ENCODE results near the gene SFXN3. TPM values are rescaled to one million over a fixed set of nuclear protein-coding genes. Genes with fewer than 3 reads are reported as not detected.

Gene SFXN3
- total and polyA plus RNA-seq, 2 of the 8 experiments (the other 6 are each of a cell fraction or from before 2014, with no cell fraction given), result 2.6 to 2.8 TPM

DNA sequence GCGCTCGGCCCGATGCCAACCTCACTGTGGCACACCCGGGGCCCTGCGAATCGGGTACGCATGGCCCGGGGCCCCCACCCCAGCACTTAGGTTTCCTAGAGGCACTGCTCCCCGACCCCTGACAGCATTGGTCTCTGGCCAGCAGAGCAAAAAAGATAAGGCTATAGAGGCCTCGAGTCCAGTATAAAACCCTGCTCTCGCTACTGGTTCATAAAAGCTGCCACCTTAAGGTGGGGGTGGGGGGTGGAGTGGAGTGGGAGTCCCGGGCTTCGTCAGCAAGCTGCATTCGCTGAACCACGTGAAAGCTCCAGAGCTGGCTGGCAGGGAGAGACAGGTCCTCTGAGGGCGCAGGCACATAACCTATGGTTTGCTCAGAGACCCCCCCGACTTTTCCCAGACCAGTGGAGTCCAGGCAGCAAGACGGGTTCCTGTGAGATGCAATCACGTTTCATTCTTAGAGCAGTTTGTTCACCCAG lies 32.1 kb downstream of the SFXN3 start:
- 14% methylated on average over 12 of the region's 19 CpGs; no CpG with 5 or more reads in 1 of the 2 experiments for WGBS, 2 experiments (ENCODE audit: extremely low coverage in 1 of 2, insufficient coverage in 1 of 2, insufficient read length in 1 of 2, insufficient replicate concordance in 2 of 2, low coverage in 1 of 2, low lambda C conversion rate in 2 of 2, missing lambda C conversion rate in 1 of 2)
- Histone ChIP-seq H3K4me2 (ENCODE audit: insufficient read depth in 1 of 2, low read depth in 2 of 2, low read length in 2 of 2) (peak overlapping the region; percentile 67 to 93), H3K27ac (ENCODE audit: low read depth, low read length) (no peak overlapping the region), H2BK120ac (replicated peaks; ENCODE audit: low read depth, low read length) (no peak overlapping the region), H4K8ac (ENCODE audit: extremely low read depth, insufficient read depth, low read length) (no peak overlapping the region), H2AK5ac (ENCODE audit: low read depth, low read length) (no peak overlapping the region), H3K4ac (replicated peaks; ENCODE audit: insufficient read length, low read depth, low read length) (no peak overlapping the region), H2BK5ac (ENCODE audit: low read depth, low read length) (no peak overlapping the region), H4K20me1 (replicated peaks in 1 of 2; ENCODE audit: control insufficient read depth in 1 of 2, insufficient read depth in 2 of 2, low read length in 2 of 2) (peaks cover 5 to 23% of the 10 kb centered on the region in 2 experiments), H2BK15ac (ENCODE audit: low read length) (no peak overlapping the region), H3K23ac (ENCODE audit: insufficient read length) (no peak overlapping the region), H3K79me1 (ENCODE audit: low read depth, low read length) (no peaks in the 10 kb centered on the region), H3K18ac (ENCODE audit: extremely low read depth, low read length) (0 out of 2 replicates have a peak overlapping the region, but pooled peaks have one; percentile 38), H4K5ac (ENCODE audit: insufficient read length, low read depth, low read length) (no peak overlapping the region), H3K9ac (replicated peaks in 1 of 4; ENCODE audit: extremely low read depth in 1 of 4, low read depth in 3 of 4, low read length in 3 of 4) (no peak overlapping the region), H4K91ac (replicated peaks; ENCODE audit: insufficient read length, low read length) (no peak overlapping the region), H3K14ac (ENCODE audit: insufficient read length) (no peak overlapping the region), H2AFZ (ENCODE audit: low read length) (no peak overlapping the region), H2BK12ac (ENCODE audit: low read depth, low read length) (peak overlapping the region; percentile 85; the same call in 1 of the 2 replicates), H3K4me3 (ENCODE audit: extremely low read depth in 1 of 4, insufficient read depth in 2 of 4, low read depth in 3 of 4, low read length in 4 of 4) (peak overlapping the region in 3 of 4 experiments; percentile 5 to 94 (median 7); a peak in 4 of 8 replicates), H2BK20ac (ENCODE audit: low read length) (no peak overlapping the region), H3K27me3 (replicated peaks in 1 of 4; ENCODE audit: control insufficient read depth in 3 of 4, extremely low read depth in 1 of 4, insufficient read depth in 3 of 4, low read length in 3 of 4) (peaks cover 53 to 67% (median 61%) of the 10 kb centered on the region in 4 experiments), H3K9me3 (ENCODE audit: insufficient read depth in 2 of 2, low read depth in 1 of 2, low read length in 1 of 2) (no peaks in the 10 kb centered on the region), H3K4me1 (replicated peaks in 1 of 4; ENCODE audit: control insufficient read depth in 3 of 4, insufficient read depth in 4 of 4, low read length in 3 of 4) (peaks cover 4 to 41% (median 23%) of the 10 kb centered on the region in 4 experiments), H3K36me3 (ENCODE audit: control insufficient read depth in 2 of 4, insufficient read depth in 4 of 4, low read length in 3 of 4) (no peaks in the 10 kb centered on the region; a peak in 1 of 8 replicates), H3K56ac (replicated peaks; ENCODE audit: insufficient read length, low read depth, low read length) (no peak overlapping the region), H3K23me2 (ENCODE audit: low read depth, low read length) (peaks cover 29% of the 10 kb centered on the region; the same call in 1 of the 2 replicates), H3K79me2 (ENCODE audit: control insufficient read depth in 1 of 2, insufficient read depth in 2 of 2, low read length in 2 of 2) (peaks cover 0 to 3% of the 10 kb centered on the region in 2 experiments; a peak in 1 of 4 replicates)
- TF ChIP-seq EZH2 (IDR thresholded peaks at IDR 0.05; ENCODE audit: low read depth, low read length, severe bottlenecking), result peak; percentile 43
- TF ChIP-seq JUN (IDR thresholded peaks at IDR 0.05; ENCODE audit: low read depth, low read length), result no peak
- peak; percentile 46 for TF ChIP-seq RNF2 (IDR thresholded peaks at IDR 0.05; ENCODE audit: borderline replicate concordance, low read depth, low read length, missing control alignments, poor library complexity, severe bottlenecking)
- TF ChIP-seq EGR1 (IDR thresholded peaks at IDR 0.05; ENCODE audit: borderline replicate concordance, low read depth, low read length), result no peak
- TF ChIP-seq SUZ12 (IDR thresholded peaks at IDR 0.05; ENCODE audit: low read length), result peak; percentile 78
- TF ChIP-seq, protein P1, sequence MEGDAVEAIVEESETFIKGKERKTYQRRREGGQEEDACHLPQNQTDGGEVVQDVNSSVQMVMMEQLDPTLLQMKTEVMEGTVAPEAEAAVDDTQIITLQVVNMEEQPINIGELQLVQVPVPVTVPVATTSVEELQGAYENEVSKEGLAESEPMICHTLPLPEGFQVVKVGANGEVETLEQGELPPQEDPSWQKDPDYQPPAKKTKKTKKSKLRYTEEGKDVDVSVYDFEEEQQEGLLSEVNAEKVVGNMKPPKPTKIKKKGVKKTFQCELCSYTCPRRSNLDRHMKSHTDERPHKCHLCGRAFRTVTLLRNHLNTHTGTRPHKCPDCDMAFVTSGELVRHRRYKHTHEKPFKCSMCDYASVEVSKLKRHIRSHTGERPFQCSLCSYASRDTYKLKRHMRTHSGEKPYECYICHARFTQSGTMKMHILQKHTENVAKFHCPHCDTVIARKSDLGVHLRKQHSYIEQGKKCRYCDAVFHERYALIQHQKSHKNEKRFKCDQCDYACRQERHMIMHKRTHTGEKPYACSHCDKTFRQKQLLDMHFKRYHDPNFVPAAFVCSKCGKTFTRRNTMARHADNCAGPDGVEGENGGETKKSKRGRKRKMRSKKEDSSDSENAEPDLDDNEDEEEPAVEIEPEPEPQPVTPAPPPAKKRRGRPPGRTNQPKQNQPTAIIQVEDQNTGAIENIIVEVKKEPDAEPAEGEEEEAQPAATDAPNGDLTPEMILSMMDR (IDR thresholded peaks at IDR 0.05; ENCODE audit: control extremely low read depth in 1 of 3, insufficient read depth in 1 of 3, low read depth in 1 of 3, low read length in 3 of 3), result no peak
- peak; percentile 13; the same call in 1 of the 2 replicates for TF ChIP-seq MAX (IDR thresholded peaks at IDR 0.05)
- no peak for TF ChIP-seq TAF1 (IDR thresholded peaks at IDR 0.05; ENCODE audit: low read depth, low read length)
- DNase-seq (ENCODE audit: low read depth in 1 of 2, low spot score in 2 of 2) (no peak), FAIRE-seq (no peak)
- ChIA-PET CTCF (ENCODE audit: partially characterized antibody) (interaction anchor here (0.8 to 59.5 kb wide), 11 partner anchors 11 to 557 kb away, joined by 3 to 2176 read pairs (median 5); partner anchors contain the start of genes KAZALD1, PDZD7 and SFXN3), POLR2A (ENCODE audit: partially characterized antibody) (interaction anchor here (0.8 to 8.4 kb wide), 4 partner anchors 15 to 62 kb away, joined by 3 to 85 read pairs (median 14); no protein-coding TSS in a partner anchor)

Measured in H1 (cell line).